ENCODE data around the gene SIRPD.
"Not testable (repeated sequence)": the region's sequence is repeated elsewhere in the genome, so short reads cannot be mapped to it uniquely, and the experiment has no call there.

SIRPD gene

GRCh38 chr20:1508574-1508973 lies 48.9 kb downstream of the SIRPD start:
- TF ChIP-seq POLR2A (IDR thresholded peaks at IDR 0.05; ENCODE audit: low read depth, low read length) (no peak), TAF1 (IDR thresholded peaks at IDR 0.05; ENCODE audit: borderline replicate concordance, low read depth, low read length) (no peak), POLR2AphosphoS5 (IDR thresholded peaks at IDR 0.05; ENCODE audit: low read depth, low read length) (no peak)
- no peak for DNase-seq (ENCODE audit: insufficient read length)
- FAIRE-seq = no peak

- FAIRE-seq (no peak), DNase-seq (ENCODE audit: insufficient read length) (no peak)
- no peak for TF ChIP-seq POLR2AphosphoS5 (IDR thresholded peaks at IDR 0.05; ENCODE audit: low read depth, low read length)
- no peak for TF ChIP-seq POLR2A (IDR thresholded peaks at IDR 0.05; ENCODE audit: low read depth, low read length)
- TF ChIP-seq TAF1 (IDR thresholded peaks at IDR 0.05; ENCODE audit: borderline replicate concordance, low read depth, low read length) = no peak
Measured at GRCh38 chr20:1507276-1507675, 50.2 kb downstream of the SIRPD start.

GRCh38 chr20:1505871-1506270 lies 51.6 kb downstream of the SIRPD start:
- FAIRE-seq = no peak
- no peak for DNase-seq (ENCODE audit: insufficient read length)
- no peak for TF ChIP-seq TAF1 (IDR thresholded peaks at IDR 0.05; ENCODE audit: borderline replicate concordance, low read depth, low read length)
- no peak for TF ChIP-seq POLR2A (IDR thresholded peaks at IDR 0.05; ENCODE audit: low read depth, low read length)
- no peak for TF ChIP-seq POLR2AphosphoS5 (IDR thresholded peaks at IDR 0.05; ENCODE audit: low read depth, low read length)

- FAIRE-seq (no peak), DNase-seq (ENCODE audit: insufficient read length) (no peak)
- TF ChIP-seq POLR2AphosphoS5 (IDR thresholded peaks at IDR 0.05; ENCODE audit: low read depth, low read length) = no peak
- TF ChIP-seq TAF1 (IDR thresholded peaks at IDR 0.05; ENCODE audit: borderline replicate concordance, low read depth, low read length) = no peak
- TF ChIP-seq POLR2A (IDR thresholded peaks at IDR 0.05; ENCODE audit: low read depth, low read length) = no peak
Measured at GRCh38 chr20:1505361-1505760, 52.1 kb downstream of the SIRPD start.

- no peak for TF ChIP-seq POLR2AphosphoS5 (IDR thresholded peaks at IDR 0.05; ENCODE audit: low read depth, low read length)
- TF ChIP-seq POLR2A (IDR thresholded peaks at IDR 0.05; ENCODE audit: low read depth, low read length) = no peak
- TF ChIP-seq TAF1 (IDR thresholded peaks at IDR 0.05; ENCODE audit: borderline replicate concordance, low read depth, low read length) = no peak
- peak; percentile 28 for DNase-seq (ENCODE audit: insufficient read length)
- peak; percentile 92 for FAIRE-seq
Measured at GRCh38 chr20:1503564-1504227, 53.8 kb downstream of the SIRPD start.

GRCh38 chr20:1500496-1500895 lies 57.0 kb downstream of the SIRPD start:
- no peak for DNase-seq (ENCODE audit: insufficient read length)
- no peak for FAIRE-seq
- TF ChIP-seq TAF1 (IDR thresholded peaks at IDR 0.05; ENCODE audit: borderline replicate concordance, low read depth, low read length) (no peak), POLR2A (IDR thresholded peaks at IDR 0.05; ENCODE audit: low read depth, low read length) (no peak), POLR2AphosphoS5 (IDR thresholded peaks at IDR 0.05; ENCODE audit: low read depth, low read length) (no peak)

- TF ChIP-seq TAF1 (IDR thresholded peaks at IDR 0.05; ENCODE audit: borderline replicate concordance, low read depth, low read length) (no peak), POLR2AphosphoS5 (IDR thresholded peaks at IDR 0.05; ENCODE audit: low read depth, low read length) (no peak), POLR2A (IDR thresholded peaks at IDR 0.05; ENCODE audit: low read depth, low read length) (no peak)
- FAIRE-seq (no peak), DNase-seq (ENCODE audit: insufficient read length) (no peak)
Measured at GRCh38 chr20:1499528-1500420, 57.7 kb downstream of the SIRPD start.

- FAIRE-seq; DNase-seq (ENCODE audit: insufficient read length): not testable (repeated sequence)
Measured at GRCh38 chr20:1497371-1497770, 60.1 kb downstream of the SIRPD start.

GRCh38 chr20:1496930-1497329 lies 60.6 kb downstream of the SIRPD start:
- no peak for FAIRE-seq
- no peak for TF ChIP-seq POLR2A (IDR thresholded peaks at IDR 0.05; ENCODE audit: low read depth, low read length)
- no peak for TF ChIP-seq TAF1 (IDR thresholded peaks at IDR 0.05; ENCODE audit: borderline replicate concordance, low read depth, low read length)
- no peak for TF ChIP-seq POLR2AphosphoS5 (IDR thresholded peaks at IDR 0.05; ENCODE audit: low read depth, low read length)
- DNase-seq (ENCODE audit: insufficient read length) = no peak

GRCh38 chr20:1494436-1494835 lies 63.1 kb downstream of the SIRPD start:
- FAIRE-seq = no peak
- DNase-seq (ENCODE audit: insufficient read length) = no peak

GRCh38 chr20:1493536-1493935 lies 64.0 kb downstream of the SIRPD start:
- FAIRE-seq = no peak
- TF ChIP-seq POLR2AphosphoS5 (IDR thresholded peaks at IDR 0.05; ENCODE audit: low read depth, low read length) (no peak), TAF1 (IDR thresholded peaks at IDR 0.05; ENCODE audit: borderline replicate concordance, low read depth, low read length) (no peak), POLR2A (IDR thresholded peaks at IDR 0.05; ENCODE audit: low read depth, low read length) (no peak)

More at GRCh38 chr20:1494436-1494835, 63.1 kb downstream of the SIRPD start:
- TF ChIP-seq POLR2A (IDR thresholded peaks at IDR 0.05; ENCODE audit: low read depth, low read length) (no peak), TAF1 (IDR thresholded peaks at IDR 0.05; ENCODE audit: borderline replicate concordance, low read depth, low read length) (no peak), POLR2AphosphoS5 (IDR thresholded peaks at IDR 0.05; ENCODE audit: low read depth, low read length) (no peak)

More at GRCh38 chr20:1493536-1493935, 64.0 kb downstream of the SIRPD start:
- DNase-seq (ENCODE audit: insufficient read length) = no peak
